Astrocyte of the spinal cord (primary cell): ENCODE results near the gene CORO6.

Source experiments
- DNase-seq: peaks from one replicate; pipeline ENCODE4 v3.0.0; 2011; ENCODE audit warnings: low read depth, low spot score
- H3K4me3 ChIP-seq: 2 replicates; pipeline ENCODE4 v1.5.1; 2011; ENCODE audit warnings: low read depth, mild to moderate bottlenecking, low read length, moderate library complexity
- CTCF ChIP-seq: IDR thresholded peaks from 2 replicates; pipeline ENCODE4 v1.5.1; 2012; ENCODE audit warnings: low read depth, mild to moderate bottlenecking, low read length, inconsistent platforms
- in situ Hi-C: cut with HindIII; loops from 2 replicates; pipeline ENCODE4 v1.10.0; 2017; ENCODE audit warnings: low sequenced_read_pairs

Gene CORO6

GRCh38 chr17:29640413-29640812 lies 17.7 kb upstream of the CORO6 start:
- no peak overlapping the region for H3K4me3 ChIP-seq
- TF ChIP-seq CTCF: no peak
- in situ Hi-C loops: no loop called here
- peak; percentile 69 for DNase-seq

- in situ Hi-C loops: no loop called here
- no peak overlapping the region for H3K4me3 ChIP-seq
- TF ChIP-seq CTCF: no peak
- no peak for DNase-seq
Measured at GRCh38 chr17:29633886-29634285, 11.2 kb upstream of the CORO6 start.

GRCh38 chr17:29630630-29631193 lies 8.0 kb upstream of the CORO6 start:
- TF ChIP-seq CTCF: no peak
- DNase-seq: no peak
- no peak overlapping the region for H3K4me3 ChIP-seq
- in situ Hi-C loops: no loop called here

- TF ChIP-seq CTCF: no peak
- no peak for DNase-seq
- no peak overlapping the region for H3K4me3 ChIP-seq
- in situ Hi-C loops: no loop called here
Measured at GRCh38 chr17:29629839-29630238, 7.1 kb upstream of the CORO6 start.

- in situ Hi-C loops: no loop called here
- TF ChIP-seq CTCF: no peak
- no peak for DNase-seq
- H3K4me3 ChIP-seq: no peak overlapping the region
Measured at GRCh38 chr17:29628644-29629043, 5.9 kb upstream of the CORO6 start.

- H3K4me3 ChIP-seq: no peak overlapping the region
- no peak for TF ChIP-seq CTCF
- in situ Hi-C loops: no loop called here
- no peak for DNase-seq
Measured at GRCh38 chr17:29627951-29628350, 5.2 kb upstream of the CORO6 start.
